NB4 (cell line): ENCODE data around the gene PITPNC1.

ENCODE experiments used
- CTCF ChIP-seq: IDR thresholded peaks from one replicate; pipeline ENCODE4 v1.5.1; 2012; ENCODE audit warnings: low read depth, low read length
- MAX ChIP-seq: IDR thresholded peaks from 2 replicates; pipeline ENCODE4 v1.6.1; 2011; ENCODE audit warnings: low read depth, low read length
- POLR2A ChIP-seq: IDR thresholded peaks from 2 replicates; pipeline ENCODE4 v1.6.1; 2011; ENCODE audit warnings: mild to moderate bottlenecking; ENCODE audit not compliant: insufficient read length; ENCODE audit errors: extremely low read depth

- no peak for TF ChIP-seq CTCF
- no peak for TF ChIP-seq MAX
- TF ChIP-seq POLR2A = no peak
Observed at GRCh38 chr17:67461876-67462275, 84.8 kb downstream of the PITPNC1 start.
